Activated CD4-positive, alpha-beta T cell treated with anti-CD3 and anti-CD28 coated beads for 1 hour (primary cell): ENCODE results near the gene CACNA2D3.

Source experiments
- DNase-seq: peaks from one replicate; pipeline ENCODE4 v3.0.0-alpha.2; 2020

The CACNA2D3 gene

DNA sequence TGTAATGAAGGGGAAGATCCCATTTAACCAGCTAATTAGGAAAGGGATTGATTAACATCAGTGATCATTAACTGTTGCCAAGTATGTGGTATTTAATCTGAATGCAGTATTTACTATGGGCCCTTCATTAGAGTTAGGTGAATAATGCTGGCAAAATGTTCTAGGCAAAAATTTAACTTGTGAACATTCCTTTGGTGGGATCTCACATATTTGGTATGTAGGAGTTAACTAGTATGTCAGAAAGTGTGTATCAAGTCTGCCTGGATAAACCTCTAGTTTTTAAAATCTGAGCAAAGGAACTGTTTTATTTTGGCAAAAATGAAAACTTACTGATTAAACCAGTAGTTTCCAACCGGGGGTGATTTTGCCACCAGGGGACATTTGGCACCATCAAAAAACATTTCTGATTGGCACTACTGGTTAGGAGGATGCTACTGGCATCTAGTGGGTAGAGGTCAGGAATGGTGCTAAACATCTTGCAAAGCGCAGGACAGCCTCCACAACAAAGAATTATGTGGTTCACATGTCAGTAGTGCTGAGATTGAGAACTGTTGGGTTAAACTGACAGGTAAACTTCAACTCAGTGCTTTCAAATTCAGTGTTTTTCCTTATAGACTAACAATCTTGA, 783.0 kb downstream of the CACNA2D3 start:
- DNase-seq = no peak

DNA sequence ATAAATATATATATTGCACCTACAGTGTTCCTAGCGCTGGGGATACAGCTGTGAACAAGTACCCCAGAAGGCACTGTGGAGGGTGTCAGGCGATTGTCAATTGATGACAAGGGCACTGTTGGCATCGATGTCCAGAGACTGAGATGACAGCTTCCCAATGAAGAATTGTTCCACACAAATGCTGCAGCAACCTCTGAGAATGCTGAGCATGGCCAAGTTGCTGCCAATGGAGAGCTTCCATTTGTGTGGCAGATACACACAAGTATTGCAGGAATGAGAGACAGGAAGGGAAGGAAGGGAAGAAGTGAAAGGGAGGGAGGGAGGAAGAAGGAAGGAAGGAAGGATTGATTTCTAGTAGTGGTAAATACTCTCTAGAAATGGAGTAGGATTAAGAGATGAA, 783.6 kb downstream of the CACNA2D3 start:
- no peak for DNase-seq

DNA sequence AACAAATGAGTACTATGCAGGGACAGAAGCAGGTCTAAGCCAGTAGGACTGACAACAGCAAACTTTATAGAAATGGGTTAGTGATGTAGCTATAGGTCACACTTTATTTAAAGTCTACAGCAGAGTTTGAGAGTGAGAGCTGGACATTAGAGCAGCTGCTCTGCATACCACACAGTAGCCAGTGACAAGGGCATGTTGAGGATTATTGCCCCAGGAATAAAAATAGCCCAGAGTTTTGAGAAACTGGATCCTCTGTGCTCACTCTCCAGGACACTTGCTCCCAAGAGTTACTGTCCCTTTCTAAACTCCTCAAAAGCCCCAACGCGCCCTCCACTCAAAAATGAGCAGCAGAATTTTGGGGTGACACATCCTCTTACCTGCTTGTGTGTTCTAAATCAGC, 784.4 kb downstream of the CACNA2D3 start:
- no peak for DNase-seq

DNA sequence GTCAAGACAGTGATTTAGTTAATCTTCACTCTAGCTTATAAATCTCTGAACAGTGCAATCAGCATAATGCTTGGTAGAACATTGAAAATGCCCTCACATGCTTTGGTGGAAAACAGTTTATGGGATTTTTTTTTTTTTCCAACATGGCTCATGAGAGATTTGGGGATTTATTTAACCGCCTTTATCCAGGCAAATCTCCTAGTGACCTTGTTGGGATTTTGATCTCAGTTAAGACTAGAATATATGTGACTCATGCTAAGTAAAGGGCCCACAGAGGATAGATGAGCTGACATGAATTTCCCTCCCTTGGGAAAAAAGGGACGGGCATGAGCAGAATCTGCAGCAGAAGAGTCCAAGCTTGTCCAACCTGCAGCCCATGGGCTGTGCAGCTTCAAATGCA, 786.8 kb downstream of the CACNA2D3 start:
- no peak for DNase-seq

DNA sequence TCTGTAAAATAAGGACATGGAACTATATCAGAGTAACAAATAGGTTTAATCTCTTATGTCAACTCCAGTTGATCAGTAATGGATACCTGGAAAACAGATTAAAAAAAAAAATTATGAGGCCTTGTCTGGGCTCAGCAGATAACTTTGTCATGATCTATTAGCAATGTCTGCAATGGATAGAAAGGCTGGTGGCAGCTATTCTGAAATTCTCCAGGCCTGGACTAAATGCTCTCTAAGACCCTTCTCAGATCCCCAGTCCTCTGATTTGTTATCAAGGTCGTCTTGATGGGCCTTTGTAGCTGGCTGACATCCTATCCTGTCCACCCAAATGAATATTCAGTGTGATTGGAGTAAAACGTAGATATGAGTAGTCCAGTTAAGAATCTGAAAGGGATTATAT, 791.8 kb downstream of the CACNA2D3 start:
- DNase-seq = no peak

DNA sequence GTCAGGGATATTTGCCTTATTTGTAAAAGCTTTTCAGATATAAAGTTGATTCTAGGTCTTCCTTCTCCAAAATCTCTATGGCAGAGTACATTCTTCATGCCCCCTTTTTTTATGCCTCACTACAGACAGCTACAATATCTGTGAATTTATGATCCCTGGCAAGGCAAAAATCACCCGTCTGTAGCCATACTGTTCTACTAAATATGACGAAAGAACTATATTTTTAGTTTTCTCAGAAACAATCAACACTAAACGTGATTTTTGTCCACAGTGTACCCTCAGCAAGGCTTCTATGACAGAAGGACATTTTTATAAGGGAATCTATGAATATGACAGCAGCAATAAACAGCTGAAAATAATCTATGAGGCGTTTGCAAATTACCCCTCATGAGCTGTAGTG, 792.8 kb downstream of the CACNA2D3 start:
- DNase-seq = no peak

DNA sequence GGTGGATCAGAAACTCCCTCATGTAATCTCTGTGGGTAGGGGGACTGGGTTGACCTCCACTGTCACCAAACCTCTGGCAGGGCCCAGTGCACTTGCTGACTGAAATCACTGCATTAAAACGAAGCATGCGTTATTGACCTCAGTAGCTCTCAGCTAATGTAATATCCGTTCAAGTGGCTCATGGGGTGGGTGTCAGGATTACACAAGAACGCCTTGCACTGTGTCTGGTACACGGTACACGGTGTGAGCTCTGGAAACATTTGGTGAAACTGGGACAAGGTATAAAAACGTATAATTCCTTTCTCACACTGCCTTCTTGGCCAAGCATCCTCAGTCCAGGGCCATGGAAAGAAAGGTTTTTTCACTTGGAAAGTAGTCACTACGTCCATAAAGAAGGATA, 793.6 kb downstream of the CACNA2D3 start:
- DNase-seq = no peak

DNA sequence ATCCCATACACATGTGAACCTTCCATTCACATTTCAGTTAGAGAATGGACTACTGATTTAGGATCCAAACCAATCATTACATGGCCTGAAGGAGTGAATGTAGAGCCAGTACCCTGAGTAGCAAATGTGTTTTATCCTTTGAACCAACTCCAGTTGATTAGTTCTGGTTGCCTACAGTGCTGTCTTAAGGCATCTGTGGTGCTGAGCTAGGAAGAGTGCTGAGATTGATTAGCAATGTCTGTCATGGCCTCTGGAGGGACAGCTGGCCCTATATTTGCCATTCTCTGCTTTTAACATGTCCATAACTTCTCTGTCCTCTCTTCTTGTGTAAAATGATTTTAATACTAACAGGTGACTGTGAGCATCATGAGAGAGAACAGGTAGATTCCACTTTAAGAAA, 794.4 kb downstream of the CACNA2D3 start:
- DNase-seq = no peak

DNA sequence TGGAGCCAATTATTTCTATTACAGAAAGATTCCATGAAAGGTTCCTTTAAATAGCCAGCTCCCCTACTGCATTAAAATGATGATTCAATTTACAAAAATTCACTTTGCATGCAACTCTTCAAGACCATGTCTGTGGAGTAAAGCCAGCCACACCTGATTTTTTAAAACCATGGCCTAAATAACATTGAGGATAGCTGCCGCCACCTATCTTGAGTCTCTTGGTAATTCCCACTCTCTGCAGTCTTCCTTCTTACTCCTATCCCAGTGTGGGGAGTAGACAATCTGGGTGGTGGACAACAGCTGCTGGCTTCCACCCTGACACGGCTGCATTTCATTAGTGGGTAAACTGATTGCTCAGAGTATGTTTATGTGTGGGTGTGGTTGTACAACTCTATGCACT, 794.8 kb downstream of the CACNA2D3 start:
- DNase-seq = no peak

DNA sequence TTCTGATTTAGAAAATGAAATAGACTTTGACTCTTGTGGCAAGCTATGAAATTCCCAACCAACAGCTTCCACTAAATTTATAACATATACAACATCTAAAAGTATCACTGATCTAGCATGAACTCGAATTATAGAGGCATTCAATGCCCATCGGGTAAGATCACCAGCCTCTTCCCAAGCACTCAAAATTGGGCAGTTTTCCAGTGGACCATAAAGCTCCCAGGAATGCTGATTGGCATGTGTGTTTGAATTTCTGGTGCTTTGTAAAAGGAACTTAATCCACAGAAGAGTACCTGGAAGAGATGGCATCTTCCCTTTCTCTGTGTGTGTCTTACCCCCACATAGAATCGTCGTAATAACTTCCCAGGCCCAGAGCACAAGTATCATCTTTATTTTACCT, 795.5 kb downstream of the CACNA2D3 start:
- DNase-seq = no peak

DNA sequence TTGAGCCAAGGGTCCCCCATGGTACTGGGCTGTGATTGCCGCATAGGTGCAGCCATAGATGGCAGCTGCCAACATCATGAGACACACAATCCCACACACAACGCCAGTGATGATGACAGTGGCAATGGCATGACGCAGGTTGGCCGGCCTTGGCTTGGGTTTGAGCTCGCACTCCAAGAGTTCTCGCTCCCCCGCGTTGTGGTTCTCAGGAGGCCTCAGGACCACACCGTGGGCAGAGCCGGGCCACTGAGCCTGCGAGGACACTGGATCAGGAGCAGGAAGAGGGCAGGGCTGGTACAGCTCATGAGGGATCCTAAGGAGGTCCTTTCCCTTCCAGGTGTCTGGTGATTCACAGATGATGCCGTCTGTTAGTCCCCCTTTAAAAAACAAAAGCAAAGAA, 796.2 kb downstream of the CACNA2D3 start:
- no peak for DNase-seq

DNA sequence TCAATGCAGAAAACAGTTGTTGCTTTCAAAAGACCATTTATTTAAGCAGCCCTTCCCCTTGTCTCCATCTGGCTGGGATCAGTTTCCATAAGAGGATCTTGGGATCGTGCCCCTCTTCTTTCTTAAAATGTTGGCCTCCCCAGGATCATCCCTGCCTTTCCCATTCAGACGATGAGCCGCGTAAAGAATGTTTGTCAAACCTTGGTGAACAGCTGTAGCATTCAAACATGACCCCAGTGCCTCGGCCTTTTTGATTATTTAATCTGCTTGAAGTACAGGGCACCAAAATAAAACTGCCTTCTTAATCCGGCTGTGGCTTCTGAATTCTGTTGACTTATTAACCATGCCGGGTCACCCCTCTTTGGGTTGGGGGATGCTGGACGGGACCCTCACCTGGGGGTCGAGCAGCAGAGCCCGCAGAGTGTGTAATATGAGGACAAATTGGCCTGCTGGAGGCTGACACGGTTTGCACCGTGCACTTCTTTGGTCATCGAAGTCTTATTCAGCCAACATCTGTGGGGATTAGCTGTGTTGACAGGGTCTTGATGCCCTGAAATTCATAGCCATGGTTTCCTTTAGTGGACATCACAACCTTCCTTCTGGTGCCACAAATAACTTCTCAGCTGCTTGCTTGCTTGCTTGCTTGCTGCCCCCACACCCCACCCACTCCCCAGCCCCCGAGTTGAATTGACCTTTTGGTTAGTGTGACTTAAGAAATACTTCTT, 805.9 kb downstream of the CACNA2D3 start, which contains the start of gene LRTM1:
Gene LRTM1 (minus strand): TSS at position 14 of the 725 bp plus-strand sequence. CDS start 148 bp downstream, outside the sequence.
- DNase-seq = no peak

DNA sequence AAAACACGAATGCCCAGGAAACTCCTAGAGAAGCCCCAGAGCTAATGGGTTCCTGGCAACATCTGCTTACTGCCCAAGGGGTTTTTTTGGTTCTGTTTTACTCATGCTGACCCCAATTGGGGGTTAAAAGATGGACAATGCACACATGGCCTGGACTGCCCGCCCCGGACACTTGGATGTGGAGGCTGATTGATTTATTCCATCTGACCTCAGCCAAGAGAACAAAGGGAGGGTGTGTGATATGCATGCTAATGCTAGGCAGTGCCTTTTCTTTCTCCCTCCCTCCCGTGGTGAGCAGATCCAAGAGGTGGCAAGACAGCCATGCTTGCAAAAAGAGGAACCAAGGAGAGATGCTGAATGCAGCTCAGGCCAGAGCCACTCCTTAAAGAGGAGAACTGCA, 808.8 kb downstream of the CACNA2D3 start:
- DNase-seq = no peak

DNA sequence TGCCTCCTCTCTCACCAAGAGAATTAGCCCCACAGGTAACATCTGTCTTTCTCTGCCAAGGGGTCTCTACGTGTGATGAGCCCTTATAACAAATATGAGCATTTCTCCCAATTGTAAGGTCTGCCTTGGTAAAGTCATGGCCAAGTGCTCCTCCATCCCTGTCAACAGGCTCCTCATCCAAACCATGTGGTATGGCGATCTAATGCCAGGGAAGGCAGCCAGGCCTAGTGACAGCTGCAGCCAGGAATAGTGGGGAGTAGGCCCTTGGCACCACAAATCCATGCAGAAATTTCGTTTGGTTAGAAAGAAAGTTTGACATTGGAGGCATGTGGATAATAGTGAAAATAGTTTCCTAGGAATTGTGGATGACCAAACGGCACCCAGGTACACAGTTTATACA, 810.3 kb downstream of the CACNA2D3 start:
- no peak for DNase-seq

DNA sequence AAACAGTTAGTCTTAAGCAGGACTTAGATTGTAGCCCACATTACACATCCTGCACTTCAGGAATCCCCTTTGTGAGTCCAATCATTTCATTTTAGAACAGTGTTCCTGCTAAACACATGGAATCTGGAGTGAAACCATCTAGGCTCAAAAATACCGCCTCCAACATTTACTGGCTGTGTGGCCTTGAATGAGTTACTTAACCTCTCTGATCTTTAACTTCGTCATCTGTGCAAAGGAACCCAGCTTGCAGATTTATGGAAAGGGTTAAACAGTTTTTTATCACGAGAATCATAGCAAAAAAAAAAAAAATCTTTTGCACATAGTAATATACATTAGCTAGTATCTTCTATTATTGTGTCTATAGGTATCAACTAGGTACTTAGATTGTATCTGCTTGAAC, 813.5 kb downstream of the CACNA2D3 start:
- DNase-seq = no peak

DNA sequence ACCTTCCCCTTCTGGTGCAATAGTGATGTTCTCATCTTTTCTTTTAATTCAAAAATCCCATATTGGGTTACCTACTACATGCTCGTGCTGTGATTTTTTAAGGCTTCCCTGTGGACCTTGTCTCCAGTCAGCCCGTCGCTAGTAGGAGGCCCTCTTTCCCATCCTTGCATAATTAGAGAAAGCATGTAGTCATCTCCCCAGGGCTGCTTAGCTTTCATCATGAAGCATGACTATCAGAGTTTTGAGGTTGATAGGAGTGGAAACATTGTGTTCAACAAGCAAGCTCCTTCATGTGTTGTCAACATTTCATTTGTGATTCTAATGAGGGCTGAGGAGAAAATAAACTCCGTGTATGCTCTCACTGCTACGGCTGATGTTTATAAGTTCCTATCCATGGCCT, 814.2 kb downstream of the CACNA2D3 start:
- no peak for DNase-seq

DNA sequence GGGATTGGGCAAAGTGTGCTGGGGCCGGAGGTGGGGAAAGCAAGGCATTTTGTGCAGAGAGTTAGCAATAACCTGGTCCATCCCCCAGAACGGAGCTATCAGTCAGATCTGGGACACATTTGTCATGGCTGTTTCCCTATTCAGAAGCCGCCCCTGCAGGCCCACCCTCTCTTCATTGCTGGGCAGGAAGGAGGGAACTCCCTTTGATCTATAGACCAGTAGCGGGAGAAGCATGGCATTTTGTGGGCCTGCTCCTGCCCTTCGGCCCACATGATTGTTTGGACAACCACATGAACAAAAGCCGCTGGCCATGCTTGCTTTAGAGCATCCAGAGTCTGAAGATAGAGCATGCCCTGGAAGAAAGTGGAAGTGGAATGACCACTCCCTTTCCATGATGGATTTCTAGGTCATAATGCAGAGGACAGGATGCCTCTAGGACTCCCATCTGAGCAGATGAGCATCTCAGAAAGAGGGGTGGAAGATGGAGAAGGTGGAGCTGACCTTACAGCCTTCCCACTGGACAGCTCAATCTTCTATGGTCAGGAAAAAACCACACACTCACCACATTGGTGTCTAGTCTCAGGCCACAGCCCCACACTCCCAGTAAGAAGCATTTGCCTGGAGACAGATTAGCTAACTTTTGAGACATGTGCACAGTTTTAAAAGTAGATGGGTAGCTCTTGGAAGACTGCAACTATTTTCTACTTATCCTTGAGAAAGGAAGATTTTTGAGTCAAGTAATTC, 817.4 kb downstream of the CACNA2D3 start:
- DNase-seq = no peak

DNA sequence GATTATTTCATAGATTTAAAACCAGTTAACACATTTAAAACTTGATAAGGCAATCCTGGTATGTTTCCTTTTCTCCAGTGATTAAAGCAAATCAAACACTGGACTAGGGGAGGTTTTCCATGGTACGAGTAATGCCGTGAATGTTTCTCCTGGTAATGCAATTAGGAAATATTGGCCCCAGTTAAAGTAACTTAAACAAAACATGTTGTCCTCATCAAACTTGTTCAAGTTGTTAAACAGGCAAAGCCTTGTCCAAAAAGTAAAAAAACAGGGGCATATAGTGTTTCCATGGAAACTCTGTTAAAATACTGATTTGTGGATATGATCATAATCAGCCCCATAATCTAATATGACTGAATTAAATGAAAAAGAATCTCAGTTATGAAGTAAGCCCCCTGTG, 818.6 kb downstream of the CACNA2D3 start:
- DNase-seq = no peak

DNA sequence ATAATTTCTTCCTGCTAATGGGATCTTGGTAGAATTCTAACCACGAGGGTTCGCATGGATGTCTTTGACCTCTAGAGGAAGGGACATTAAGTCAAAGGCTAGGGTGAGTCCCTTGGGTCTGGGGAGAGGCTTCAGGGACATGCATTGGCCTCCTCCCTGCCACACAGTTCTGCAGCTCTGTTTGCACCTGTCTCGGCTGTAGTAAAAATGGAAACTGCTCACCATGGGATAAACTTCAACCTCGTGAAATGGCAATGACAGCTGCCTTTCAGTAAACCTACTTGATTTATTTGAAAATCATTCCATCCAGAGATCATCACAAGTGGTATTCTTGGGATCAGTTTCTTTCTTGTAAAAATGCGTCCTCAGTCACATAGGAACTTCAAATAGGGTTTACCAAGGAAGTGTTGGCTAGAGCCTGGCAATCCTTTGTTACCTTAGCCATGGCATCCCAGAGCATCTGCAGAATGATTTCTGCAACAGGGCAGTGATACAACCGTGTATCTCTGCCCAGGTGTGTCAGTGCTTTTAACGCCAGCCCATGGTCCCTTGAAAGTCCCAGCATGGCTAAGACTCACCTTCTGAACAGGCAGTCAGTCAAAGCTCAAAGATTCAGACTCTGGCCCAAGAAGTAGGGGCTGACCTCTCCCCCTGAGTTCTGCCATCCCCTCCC, 819.5 kb downstream of the CACNA2D3 start:
- no peak for DNase-seq

DNA sequence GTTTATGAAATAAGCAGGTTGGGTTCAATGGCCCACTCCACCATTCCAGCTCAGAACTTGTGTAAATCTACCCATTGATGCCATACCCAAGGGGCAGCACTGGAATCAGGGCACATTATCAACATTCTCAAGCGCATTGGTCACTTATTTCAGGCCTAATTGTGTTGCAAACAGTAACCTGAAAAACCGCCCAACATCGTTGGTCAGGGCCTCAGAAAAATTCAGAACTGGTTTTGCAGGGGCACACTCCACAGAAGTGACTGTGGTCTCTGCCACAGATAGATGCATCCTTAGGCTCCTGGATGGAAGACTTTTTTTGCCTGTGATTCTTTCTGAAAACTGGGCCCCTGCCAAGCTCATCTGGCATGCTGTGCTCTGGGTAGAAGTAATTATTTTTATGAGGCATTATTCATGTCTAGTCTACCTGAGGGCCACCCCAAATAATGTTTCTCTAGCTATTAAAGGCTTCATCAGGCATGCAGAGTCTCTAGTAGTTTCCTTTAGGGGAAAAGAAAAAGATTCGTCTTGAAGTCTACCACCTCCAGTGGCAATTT, 827.2 kb downstream of the CACNA2D3 start:
- no peak for DNase-seq

DNA sequence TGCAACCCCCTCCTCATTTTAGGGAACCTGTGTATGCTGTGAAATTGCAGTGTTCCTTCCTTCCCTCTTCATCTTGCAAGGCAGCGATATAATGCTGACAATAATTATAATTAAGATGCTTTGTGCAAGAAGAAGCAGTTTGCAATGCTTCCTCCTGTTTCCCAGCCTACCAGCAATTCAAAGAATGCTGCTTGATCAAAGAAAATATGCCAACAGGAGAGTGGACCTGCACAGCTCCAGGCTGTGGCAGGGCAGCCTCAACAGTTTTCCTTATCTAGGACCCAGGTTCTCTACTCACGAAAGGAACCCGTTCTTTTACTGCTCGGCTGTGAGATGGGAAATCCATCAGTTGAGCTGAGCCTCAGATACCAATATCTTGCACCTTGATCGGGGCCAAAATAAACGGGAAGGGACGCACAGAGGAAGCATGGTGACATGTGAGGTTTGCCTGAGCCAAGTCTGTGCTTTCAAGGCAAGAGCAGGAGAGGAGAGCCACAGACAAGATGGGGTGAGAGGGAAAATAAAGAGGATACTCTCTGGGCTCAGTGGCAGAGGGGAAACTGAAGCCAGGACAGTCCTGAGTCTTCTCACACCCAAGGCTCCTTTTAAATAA, 828.1 kb downstream of the CACNA2D3 start:
- no peak for DNase-seq

DNA sequence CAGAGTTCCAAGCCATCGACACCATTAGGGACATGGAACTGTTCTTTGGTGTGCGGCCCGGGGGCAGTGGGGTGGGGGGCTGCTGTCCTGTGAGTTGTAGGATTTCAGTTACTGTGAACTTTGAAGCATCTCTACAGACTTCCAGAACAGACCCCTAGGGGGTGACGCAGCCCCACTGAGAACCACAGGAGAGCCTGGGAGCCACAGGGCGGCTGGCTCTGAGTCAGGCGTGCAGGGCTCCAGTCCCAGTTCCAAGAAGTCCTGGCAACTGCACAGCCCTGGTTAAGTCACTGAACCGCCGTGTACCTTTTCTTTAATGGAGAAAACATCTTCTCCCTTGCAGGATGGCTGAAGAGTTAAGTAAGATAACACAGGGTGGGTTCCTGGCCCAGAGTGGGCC, 829.1 kb downstream of the CACNA2D3 start:
- DNase-seq = no peak

DNA sequence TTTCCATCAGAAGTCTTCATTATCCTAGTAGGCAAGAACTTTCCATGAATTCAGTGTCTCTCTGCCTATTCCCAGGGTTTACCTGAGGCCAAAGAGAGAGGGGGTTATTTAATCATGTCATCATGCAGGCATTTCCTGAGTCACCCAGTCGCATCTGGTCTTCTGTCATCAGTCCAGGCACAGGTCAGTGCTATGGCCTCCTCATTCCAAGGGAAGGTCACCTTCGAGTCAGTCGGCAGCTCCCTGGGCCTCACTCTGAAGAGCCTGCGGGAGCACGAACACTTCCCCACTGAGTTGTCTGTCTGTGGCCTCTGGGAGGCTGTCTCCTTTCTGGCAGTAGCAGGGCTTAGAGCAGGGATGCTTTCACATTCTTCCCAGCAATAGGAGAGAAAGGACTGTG, 831.7 kb downstream of the CACNA2D3 start:
- no peak for DNase-seq
